Coronary artery (tissue), 2 donors: ENCODE data around the gene SCN11A.

Experiments
- DNase-seq: peaks from one replicate; pipeline ENCODE4 v3.0.0-alpha.2; 2017; ENCODE audit warnings: low spot score
- H3K27ac ChIP-seq, 2 donors: fragments of 200-600 bp; sonication (generic); one replicate each; pipeline ENCODE4 v1.5.1; 2016 to 2019
- H3K4me3 ChIP-seq: fragments of 200-600 bp; sonication (generic); 2 replicates; pipeline ENCODE4 v1.5.1; 2016; ENCODE audit warnings: mild to moderate bottlenecking, moderate library complexity
- TF ChIP-seq, protein P1 (sequence below): fragments of 200-600 bp; sonication (generic); IDR thresholded peaks from one replicate; pipeline ENCODE4 v1.5.1; 2019; ENCODE audit warnings: antibody characterized with exemption

SCN11A gene

DNA sequence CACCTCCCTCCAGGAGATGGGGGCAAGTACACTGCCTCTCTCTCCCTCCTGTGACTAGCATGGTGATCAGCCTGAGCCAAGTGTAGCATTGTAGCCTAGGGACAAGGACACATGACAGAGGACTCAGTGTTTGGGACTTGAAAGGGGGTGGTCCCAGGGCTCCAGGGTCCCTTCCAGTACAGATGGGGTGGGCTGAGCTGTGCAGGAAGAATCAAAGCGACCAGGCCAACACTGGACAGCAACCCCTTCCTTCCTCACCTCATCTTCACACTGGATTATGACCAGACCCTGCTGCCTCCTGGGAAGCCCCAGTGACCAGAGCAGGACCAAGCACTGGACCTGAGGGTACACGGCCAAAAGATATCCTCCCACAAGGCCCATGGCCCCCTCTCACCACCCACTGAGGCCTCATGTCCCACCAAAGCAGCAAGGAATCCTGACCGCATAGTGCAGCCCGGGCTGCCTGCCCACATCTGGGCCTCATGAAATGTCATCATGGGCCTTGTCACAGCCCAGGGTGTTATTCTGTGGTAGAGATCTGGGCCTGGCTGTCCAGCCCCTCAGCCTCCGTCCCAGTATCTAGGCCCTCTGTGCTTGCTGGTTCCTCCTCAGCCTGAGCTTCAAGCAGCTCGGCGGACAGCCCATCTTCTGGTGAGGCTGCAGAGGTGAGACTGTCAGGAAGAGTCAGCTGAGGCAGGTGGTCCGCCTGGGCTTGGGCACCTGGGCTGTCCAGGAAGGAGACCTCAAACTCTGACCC lies 46.1 kb upstream of the SCN11A start:
- no peak for DNase-seq
- H3K27ac ChIP-seq, result no peak overlapping the region

DNA sequence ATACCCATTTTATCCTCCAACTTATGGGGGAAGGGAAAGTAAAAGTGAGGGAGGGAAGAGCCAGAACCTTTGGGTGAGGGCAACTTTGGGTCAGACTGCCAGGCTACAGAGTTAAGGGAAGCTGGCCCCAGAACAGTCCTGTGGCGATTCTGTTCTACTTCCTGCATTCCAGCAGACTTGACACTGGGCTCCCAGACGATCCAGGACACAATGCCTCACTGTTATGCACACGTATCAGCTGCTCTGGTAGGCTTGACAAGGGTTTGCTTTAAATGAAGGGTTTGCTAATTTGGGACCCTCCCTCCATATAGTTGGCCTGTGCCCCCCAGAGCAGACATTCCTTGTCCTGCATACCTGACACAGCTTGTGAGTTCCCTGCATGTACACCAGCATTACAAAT lies 45.0 kb upstream of the SCN11A start:
- no peak overlapping the region for H3K4me3 ChIP-seq
- H3K27ac ChIP-seq, result peak overlapping the region in 1 of 2 donors; percentile 23
- no peak for DNase-seq
- TF ChIP-seq, protein P1, sequence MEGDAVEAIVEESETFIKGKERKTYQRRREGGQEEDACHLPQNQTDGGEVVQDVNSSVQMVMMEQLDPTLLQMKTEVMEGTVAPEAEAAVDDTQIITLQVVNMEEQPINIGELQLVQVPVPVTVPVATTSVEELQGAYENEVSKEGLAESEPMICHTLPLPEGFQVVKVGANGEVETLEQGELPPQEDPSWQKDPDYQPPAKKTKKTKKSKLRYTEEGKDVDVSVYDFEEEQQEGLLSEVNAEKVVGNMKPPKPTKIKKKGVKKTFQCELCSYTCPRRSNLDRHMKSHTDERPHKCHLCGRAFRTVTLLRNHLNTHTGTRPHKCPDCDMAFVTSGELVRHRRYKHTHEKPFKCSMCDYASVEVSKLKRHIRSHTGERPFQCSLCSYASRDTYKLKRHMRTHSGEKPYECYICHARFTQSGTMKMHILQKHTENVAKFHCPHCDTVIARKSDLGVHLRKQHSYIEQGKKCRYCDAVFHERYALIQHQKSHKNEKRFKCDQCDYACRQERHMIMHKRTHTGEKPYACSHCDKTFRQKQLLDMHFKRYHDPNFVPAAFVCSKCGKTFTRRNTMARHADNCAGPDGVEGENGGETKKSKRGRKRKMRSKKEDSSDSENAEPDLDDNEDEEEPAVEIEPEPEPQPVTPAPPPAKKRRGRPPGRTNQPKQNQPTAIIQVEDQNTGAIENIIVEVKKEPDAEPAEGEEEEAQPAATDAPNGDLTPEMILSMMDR, result no peak

More for the DNA sequence above, 46.1 kb upstream of the SCN11A start:
- TF ChIP-seq, protein P1, result no peak
- no peak overlapping the region for H3K4me3 ChIP-seq

DNA sequence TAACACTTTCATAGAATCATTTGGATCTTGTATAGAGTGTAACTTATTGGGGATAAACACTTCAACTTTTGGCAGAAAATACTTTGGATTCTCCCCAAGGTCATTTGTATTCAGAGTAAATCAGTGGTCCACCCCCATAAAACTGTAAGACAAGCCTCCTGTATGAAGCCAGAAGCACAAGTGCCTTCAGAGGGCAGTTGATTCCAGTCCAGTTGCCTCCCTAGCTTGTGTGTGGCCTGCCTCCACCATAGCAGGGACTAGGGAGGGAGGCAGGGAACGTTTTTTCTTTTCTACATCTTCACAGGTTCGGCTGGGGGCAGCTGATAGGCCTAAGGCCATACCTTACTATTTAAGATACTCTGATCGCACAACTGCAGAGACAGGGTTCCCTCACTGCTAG lies 44.0 kb upstream of the SCN11A start:
- TF ChIP-seq, protein P1, result no peak
- no peak for DNase-seq
- no peak overlapping the region for H3K27ac ChIP-seq

DNA sequence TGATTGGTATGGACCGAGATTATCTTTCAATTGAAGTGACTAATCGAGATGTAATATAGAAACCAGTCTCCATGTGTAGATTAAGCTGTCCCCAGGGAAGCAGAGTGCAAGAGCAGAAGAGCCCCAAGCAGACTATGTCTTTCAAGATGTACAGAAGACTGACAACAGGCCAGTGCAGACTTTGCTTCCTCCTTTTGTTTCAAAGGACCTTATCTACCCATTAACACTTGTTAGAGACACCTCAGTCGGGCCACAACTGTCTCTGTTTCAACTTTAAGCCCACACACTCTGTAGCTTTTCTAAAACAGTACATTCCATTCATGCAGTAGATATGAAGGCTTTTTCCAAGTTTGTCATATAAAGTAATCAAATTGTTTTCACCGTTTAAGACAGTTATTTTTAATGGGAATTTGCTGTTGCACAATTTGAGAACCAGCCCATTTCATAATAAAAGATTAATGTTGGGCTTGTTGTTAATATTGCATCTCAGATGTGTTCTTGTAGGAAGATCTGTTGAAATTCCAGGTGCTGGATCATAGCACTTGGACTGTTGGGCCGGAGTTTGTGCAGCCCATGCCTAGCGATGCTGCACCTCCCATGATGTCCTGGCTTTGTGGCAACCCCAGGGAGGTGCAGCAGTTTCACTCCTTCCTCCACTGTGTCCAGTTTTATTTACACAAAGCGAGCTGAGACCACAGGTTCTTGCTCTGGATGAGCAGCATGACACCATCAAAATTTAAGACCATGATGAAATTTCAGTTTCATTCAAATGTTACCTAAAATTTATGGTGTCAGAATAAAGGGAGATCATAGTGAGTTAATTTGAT lies 43.3 kb upstream of the SCN11A start:
- Histone ChIP-seq H3K4me3 (no peak overlapping the region), H3K27ac (peak overlapping the region in 1 of 2 donors; percentile 11)
- DNase-seq, result no peak
- TF ChIP-seq, protein P1, result no peak

More for the DNA sequence above, 44.0 kb upstream of the SCN11A start:
- no peak overlapping the region for H3K4me3 ChIP-seq

DNA sequence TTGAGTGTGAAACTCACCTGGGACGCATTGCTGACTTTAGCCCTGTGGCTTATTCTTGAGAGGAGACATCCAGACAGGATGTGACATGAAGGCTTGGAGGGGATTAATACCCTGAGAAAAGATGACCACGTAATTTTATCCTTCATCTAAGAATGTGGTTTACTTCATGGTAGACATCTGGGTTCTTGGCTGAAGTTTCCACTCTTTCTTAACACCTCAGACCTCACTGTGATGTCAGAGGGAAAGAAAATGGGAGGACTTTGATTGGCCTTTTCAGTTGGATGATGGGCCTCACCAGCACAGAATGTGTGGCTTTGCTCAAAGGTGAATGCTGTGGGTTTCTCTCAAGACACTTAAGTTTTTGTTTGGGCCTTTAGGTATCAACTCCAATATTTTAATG lies 39.2 kb upstream of the SCN11A start:
- DNase-seq, result no peak
- Histone ChIP-seq H3K27ac (no peak overlapping the region), H3K4me3 (no peak overlapping the region)
- TF ChIP-seq, protein P1, result no peak

DNA sequence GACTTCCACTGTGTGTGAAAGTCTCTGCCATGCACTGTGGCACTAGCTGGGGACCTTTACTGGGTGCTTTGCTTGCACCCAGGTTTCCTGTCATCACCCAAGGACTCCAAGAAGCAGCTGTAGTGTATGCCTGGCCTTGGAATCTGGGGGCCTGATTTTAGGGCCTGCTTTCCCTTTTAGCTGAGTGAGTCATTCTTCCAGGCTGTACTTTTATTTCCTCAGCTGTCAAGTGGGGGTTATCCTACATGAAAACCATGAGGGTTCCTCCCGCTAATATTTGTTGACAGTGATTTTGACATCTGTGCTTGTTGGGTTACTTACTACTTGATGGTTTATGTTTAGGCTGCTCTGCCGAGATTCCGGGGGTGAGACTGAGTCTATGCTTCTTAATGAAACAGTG lies 37.1 kb upstream of the SCN11A start:
- TF ChIP-seq, protein P1, result no peak
- DNase-seq, result no peak
- no peak overlapping the region for H3K4me3 ChIP-seq
- no peak overlapping the region for H3K27ac ChIP-seq
